ENCODE data around the gene SPPL2B.

DNA sequence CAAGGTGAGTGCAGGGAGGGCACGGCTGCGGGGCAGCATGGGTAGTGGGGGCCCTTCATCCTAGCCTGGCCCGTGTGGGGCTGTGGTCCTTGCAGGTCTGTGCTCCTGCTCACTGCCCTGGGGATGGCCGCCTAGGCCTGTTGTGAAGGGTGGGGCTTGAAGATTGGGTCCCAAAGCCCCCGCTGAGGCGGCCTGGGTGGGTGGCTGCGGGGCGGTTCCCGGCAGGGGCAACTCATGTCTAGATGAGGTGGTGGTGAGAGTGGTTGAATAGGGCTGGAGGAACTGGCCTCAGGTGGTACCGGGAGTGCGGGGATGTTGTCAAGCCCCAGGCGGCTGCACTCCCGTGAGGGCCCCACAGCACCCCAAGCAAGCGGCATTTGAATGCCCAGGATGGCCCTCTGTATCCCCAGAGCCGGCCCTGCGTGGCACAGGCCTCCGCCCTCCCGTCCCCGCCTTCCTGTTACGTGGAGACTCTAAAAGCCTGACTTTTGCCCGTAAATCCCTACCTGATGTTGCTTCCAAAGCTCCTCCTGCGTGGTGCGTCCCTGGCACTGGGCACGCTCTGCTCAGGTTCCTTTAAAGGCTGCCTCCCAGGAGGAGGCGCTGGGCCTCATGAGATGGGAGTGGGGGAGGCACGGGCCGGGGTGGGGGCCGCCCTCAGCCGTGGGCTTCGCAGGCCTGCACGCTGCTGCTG is 15.0 kb downstream of the SPPL2B start:
- TF ChIP-seq, protein P1, sequence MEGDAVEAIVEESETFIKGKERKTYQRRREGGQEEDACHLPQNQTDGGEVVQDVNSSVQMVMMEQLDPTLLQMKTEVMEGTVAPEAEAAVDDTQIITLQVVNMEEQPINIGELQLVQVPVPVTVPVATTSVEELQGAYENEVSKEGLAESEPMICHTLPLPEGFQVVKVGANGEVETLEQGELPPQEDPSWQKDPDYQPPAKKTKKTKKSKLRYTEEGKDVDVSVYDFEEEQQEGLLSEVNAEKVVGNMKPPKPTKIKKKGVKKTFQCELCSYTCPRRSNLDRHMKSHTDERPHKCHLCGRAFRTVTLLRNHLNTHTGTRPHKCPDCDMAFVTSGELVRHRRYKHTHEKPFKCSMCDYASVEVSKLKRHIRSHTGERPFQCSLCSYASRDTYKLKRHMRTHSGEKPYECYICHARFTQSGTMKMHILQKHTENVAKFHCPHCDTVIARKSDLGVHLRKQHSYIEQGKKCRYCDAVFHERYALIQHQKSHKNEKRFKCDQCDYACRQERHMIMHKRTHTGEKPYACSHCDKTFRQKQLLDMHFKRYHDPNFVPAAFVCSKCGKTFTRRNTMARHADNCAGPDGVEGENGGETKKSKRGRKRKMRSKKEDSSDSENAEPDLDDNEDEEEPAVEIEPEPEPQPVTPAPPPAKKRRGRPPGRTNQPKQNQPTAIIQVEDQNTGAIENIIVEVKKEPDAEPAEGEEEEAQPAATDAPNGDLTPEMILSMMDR (IDR thresholded peaks at IDR 0.05), result no peak
- no peak for TF ChIP-seq POLR2A (IDR thresholded peaks at IDR 0.05)
